Measurements from ENCODE around the gene DDI2.

Gene DDI2

GRCh38 chr1:15704526-15705183, 87.4 kb downstream of the DDI2 start:
- DNase-seq, result no peak

GRCh38 chr1:15705184-15705566, 87.9 kb downstream of the DDI2 start:
- DNase-seq, result no peak

- no peak for DNase-seq
These were observed 89.5 kb downstream of the DDI2 start for GRCh38 chr1:15706751-15707150.

- DNase-seq, result no peak
These were observed 90.1 kb downstream of the DDI2 start for GRCh38 chr1:15707239-15707925.

GRCh38 chr1:15708486-15709137, 91.4 kb downstream of the DDI2 start:
- DNase-seq, result no peak

GRCh38 chr1:15709226-15709625, 92.0 kb downstream of the DDI2 start:
- DNase-seq, result no peak

GRCh38 chr1:15712168-15712567, 94.9 kb downstream of the DDI2 start:
- no peak for DNase-seq

- DNase-seq, result no peak
These were observed 97.3 kb downstream of the DDI2 start for GRCh38 chr1:15714406-15715136.

- DNase-seq, result no peak
These were observed 100.3 kb downstream of the DDI2 start for GRCh38 chr1:15717418-15718125.

GRCh38 chr1:15718199-15718601, 100.9 kb downstream of the DDI2 start:
- DNase-seq, result no peak

Measured in inflammatory macrophage (primary cell).